HEK293 (cell line): Measurements from ENCODE around the gene IL23A.

ENCODE experiments used
- MYNN ChIP-seq: fragments of 450-650 bp; formaldehyde crosslinking; IDR thresholded peaks from 2 replicates; pipeline ENCODE4 v1.5.1; 2016; ENCODE audit warnings: missing biosample characterization, missing genetic modification characterization, borderline replicate concordance
- WT1 ChIP-seq: fragments of 450-650 bp; formaldehyde crosslinking; IDR thresholded peaks from 2 replicates; pipeline ENCODE4 v1.5.1; 2016; ENCODE audit warnings: missing biosample characterization, missing genetic modification characterization
- YY2 ChIP-seq: fragments of 450-650 bp; formaldehyde crosslinking; IDR thresholded peaks from 2 replicates; pipeline ENCODE4 v1.5.1; 2016; ENCODE audit warnings: missing biosample characterization, missing genetic modification characterization
- ZFP37 ChIP-seq: fragments of 450-650 bp; formaldehyde crosslinking; IDR thresholded peaks from 2 replicates; pipeline ENCODE4 v1.5.1; 2016; ENCODE audit warnings: missing biosample characterization, missing genetic modification characterization
- ZNF138 ChIP-seq: fragments of 450-650 bp; formaldehyde crosslinking; IDR thresholded peaks from 2 replicates; pipeline ENCODE4 v1.5.1; 2016; ENCODE audit warnings: missing biosample characterization, missing genetic modification characterization, borderline replicate concordance
- ZNF175 ChIP-seq: fragments of 450-650 bp; formaldehyde crosslinking; IDR thresholded peaks from 2 replicates; pipeline ENCODE4 v1.5.1; 2016; ENCODE audit warnings: missing biosample characterization, missing genetic modification characterization
- ZNF423 ChIP-seq: fragments of 450-650 bp; formaldehyde crosslinking; IDR thresholded peaks from 2 replicates; pipeline ENCODE4 v1.5.1; 2016; ENCODE audit warnings: missing biosample characterization, missing genetic modification characterization
- ZNF624 ChIP-seq: fragments of 450-650 bp; formaldehyde crosslinking; IDR thresholded peaks from 2 replicates; pipeline ENCODE4 v1.5.1; 2017; ENCODE audit warnings: missing biosample characterization, missing genetic modification characterization
- ZSCAN16 ChIP-seq: fragments of 450-650 bp; formaldehyde crosslinking; IDR thresholded peaks from 2 replicates; pipeline ENCODE4 v1.5.1; 2016; ENCODE audit warnings: missing biosample characterization, missing genetic modification characterization
- TF ChIP-seq, protein P1 (sequence below): fragments of 450-650 bp; formaldehyde crosslinking; IDR thresholded peaks from 2 replicates; pipeline ENCODE4 v1.5.1; 2016; ENCODE audit warnings: missing biosample characterization, missing genetic modification characterization
- TF ChIP-seq, protein P2 (sequence below): fragments of 450-650 bp; formaldehyde crosslinking; IDR thresholded peaks from 2 replicates; pipeline ENCODE4 v1.5.1; 2016; ENCODE audit warnings: missing biosample characterization, missing genetic modification characterization
- TF ChIP-seq, protein P3 (sequence below): fragments of 450-650 bp; formaldehyde crosslinking; conservative IDR thresholded peaks from 2 replicates; pipeline ENCODE4 v1.5.1; 2016; ENCODE audit warnings: low read depth, missing biosample characterization, missing genetic modification characterization

DNA sequence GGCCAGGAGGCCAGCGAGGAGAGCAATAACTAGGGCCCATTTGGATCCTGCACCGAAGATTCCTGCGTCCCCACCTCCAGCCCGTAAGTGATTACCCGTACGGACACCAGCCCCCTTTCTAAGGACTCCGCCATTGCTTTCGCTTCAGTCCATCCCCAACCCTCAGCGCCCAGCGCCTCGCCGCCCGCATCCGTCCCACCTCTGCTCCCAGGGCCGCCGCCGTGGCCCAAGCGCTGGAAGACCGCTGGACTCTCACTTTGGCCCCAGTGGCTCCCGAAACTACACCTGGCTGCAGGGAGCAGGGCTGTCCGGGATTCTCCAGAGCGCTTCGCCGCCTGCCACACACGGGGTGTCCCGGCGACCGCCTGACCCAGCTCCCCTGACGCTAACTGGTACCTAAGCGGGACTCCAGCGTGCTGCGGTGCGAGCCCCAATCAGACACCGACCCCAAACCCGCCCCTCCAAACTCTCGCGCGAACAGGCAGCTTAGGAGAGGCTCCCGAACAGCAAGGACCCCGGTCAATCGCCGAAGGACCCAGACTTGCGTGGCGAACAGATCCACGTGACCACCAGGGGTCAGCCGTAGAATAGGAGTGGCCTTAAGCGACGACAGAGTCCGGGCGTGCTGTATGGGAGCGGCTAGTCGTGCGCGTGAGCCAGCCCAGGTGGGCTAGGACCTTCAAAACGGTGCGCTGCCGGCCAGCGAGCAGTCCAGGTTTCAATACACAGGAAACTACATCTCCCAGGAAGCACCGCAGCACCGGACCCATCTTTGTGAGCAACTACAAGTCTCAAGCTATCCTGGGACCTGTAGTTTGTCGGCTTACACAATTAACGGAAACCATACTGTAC is 22.8 kb upstream of the IL23A start, which contains the start of gene CNPY2:
- TF ChIP-seq, protein P1, sequence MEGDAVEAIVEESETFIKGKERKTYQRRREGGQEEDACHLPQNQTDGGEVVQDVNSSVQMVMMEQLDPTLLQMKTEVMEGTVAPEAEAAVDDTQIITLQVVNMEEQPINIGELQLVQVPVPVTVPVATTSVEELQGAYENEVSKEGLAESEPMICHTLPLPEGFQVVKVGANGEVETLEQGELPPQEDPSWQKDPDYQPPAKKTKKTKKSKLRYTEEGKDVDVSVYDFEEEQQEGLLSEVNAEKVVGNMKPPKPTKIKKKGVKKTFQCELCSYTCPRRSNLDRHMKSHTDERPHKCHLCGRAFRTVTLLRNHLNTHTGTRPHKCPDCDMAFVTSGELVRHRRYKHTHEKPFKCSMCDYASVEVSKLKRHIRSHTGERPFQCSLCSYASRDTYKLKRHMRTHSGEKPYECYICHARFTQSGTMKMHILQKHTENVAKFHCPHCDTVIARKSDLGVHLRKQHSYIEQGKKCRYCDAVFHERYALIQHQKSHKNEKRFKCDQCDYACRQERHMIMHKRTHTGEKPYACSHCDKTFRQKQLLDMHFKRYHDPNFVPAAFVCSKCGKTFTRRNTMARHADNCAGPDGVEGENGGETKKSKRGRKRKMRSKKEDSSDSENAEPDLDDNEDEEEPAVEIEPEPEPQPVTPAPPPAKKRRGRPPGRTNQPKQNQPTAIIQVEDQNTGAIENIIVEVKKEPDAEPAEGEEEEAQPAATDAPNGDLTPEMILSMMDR (tag by site-specific recombination) = peak; percentile 91
- 0 out of 2 replicates have a peak, but pooled peaks have one; percentile 40 for TF ChIP-seq WT1 (tag by site-specific recombination)
- TF ChIP-seq ZNF138 (tag by site-specific recombination) = no peak
- no peak for TF ChIP-seq MYNN (tag by site-specific recombination)
- TF ChIP-seq YY2 (tag by site-specific recombination) = peak; percentile 70
- TF ChIP-seq, protein P2, sequence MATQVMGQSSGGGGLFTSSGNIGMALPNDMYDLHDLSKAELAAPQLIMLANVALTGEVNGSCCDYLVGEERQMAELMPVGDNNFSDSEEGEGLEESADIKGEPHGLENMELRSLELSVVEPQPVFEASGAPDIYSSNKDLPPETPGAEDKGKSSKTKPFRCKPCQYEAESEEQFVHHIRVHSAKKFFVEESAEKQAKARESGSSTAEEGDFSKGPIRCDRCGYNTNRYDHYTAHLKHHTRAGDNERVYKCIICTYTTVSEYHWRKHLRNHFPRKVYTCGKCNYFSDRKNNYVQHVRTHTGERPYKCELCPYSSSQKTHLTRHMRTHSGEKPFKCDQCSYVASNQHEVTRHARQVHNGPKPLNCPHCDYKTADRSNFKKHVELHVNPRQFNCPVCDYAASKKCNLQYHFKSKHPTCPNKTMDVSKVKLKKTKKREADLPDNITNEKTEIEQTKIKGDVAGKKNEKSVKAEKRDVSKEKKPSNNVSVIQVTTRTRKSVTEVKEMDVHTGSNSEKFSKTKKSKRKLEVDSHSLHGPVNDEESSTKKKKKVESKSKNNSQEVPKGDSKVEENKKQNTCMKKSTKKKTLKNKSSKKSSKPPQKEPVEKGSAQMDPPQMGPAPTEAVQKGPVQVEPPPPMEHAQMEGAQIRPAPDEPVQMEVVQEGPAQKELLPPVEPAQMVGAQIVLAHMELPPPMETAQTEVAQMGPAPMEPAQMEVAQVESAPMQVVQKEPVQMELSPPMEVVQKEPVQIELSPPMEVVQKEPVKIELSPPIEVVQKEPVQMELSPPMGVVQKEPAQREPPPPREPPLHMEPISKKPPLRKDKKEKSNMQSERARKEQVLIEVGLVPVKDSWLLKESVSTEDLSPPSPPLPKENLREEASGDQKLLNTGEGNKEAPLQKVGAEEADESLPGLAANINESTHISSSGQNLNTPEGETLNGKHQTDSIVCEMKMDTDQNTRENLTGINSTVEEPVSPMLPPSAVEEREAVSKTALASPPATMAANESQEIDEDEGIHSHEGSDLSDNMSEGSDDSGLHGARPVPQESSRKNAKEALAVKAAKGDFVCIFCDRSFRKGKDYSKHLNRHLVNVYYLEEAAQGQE = 0 out of 2 replicates have a peak, but pooled peaks have one; percentile 33
- TF ChIP-seq ZNF423 (tag by site-specific recombination) = no peak
- TF ChIP-seq, protein P3, sequence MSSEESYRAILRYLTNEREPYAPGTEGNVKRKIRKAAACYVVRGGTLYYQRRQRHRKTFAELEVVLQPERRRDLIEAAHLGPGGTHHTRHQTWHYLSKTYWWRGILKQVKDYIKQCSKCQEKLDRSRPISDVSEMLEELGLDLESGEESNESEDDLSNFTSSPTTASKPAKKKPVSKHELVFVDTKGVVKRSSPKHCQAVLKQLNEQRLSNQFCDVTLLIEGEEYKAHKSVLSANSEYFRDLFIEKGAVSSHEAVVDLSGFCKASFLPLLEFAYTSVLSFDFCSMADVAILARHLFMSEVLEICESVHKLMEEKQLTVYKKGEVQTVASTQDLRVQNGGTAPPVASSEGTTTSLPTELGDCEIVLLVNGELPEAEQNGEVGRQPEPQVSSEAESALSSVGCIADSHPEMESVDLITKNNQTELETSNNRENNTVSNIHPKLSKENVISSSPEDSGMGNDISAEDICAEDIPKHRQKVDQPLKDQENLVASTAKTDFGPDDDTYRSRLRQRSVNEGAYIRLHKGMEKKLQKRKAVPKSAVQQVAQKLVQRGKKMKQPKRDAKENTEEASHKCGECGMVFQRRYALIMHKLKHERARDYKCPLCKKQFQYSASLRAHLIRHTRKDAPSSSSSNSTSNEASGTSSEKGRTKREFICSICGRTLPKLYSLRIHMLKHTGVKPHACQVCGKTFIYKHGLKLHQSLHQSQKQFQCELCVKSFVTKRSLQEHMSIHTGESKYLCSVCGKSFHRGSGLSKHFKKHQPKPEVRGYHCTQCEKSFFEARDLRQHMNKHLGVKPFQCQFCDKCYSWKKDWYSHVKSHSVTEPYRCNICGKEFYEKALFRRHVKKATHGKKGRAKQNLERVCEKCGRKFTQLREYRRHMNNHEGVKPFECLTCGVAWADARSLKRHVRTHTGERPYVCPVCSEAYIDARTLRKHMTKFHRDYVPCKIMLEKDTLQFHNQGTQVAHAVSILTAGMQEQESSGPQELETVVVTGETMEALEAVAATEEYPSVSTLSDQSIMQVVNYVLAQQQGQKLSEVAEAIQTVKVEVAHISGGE (tag by site-specific recombination) = peak; percentile 94
- TF ChIP-seq ZSCAN16 (tag by site-specific recombination) = no peak
- TF ChIP-seq ZNF175 (tag by site-specific recombination) = no peak
- TF ChIP-seq ZFP37 (tag by site-specific recombination) = peak; percentile 62; the same call in 1 of the 2 replicates
- no peak for TF ChIP-seq ZNF624 (tag by site-specific recombination)
